Trophoblast cell (in vitro differentiated cells and primary cell): ENCODE data around the gene ADAMTS12.

Experiments
- DNase-seq, 2 donors: peaks; one replicate each; pipeline ENCODE4 v3.0.0-alpha.2; 2016
- H2AFZ ChIP-seq: 2 replicates; pipeline ENCODE4 v1.6.1; 2013; ENCODE audit warnings: low read length, moderate library complexity, mild to moderate bottlenecking; ENCODE audit not compliant: insufficient read depth, poor library complexity
- H2AK5ac ChIP-seq: 2 replicates; pipeline ENCODE4 v1.6.1; 2013; ENCODE audit warnings: mild to moderate bottlenecking, low read length
- H2BK120ac ChIP-seq: 2 replicates; pipeline ENCODE4 v1.6.1; 2013; ENCODE audit warnings: low read length, mild to moderate bottlenecking, moderate library complexity; ENCODE audit not compliant: insufficient read depth, poor library complexity
- H2BK12ac ChIP-seq: 2 replicates; pipeline ENCODE4 v1.6.1; 2013; ENCODE audit warnings: mild to moderate bottlenecking, low read length, moderate library complexity
- H2BK5ac ChIP-seq: 2 replicates; pipeline ENCODE4 v1.6.1; 2013; ENCODE audit warnings: low read length, low read depth, moderate library complexity, mild to moderate bottlenecking; ENCODE audit not compliant: poor library complexity
- H3K14ac ChIP-seq: 2 replicates; pipeline ENCODE4 v1.6.1; 2013; ENCODE audit warnings: mild to moderate bottlenecking, low read length
- H3K18ac ChIP-seq: 2 replicates; pipeline ENCODE4 v1.6.1; 2013; ENCODE audit warnings: mild to moderate bottlenecking, low read length
- H3K23ac ChIP-seq: 2 replicates; pipeline ENCODE4 v1.6.1; 2013; ENCODE audit warnings: low read length
- H3K27ac ChIP-seq: 2 replicates; pipeline ENCODE4 v1.5.1; 2013; ENCODE audit warnings: low read depth, mild to moderate bottlenecking, inconsistent platforms, low read length, moderate library complexity
- H3K27me3 ChIP-seq: 2 replicates; pipeline ENCODE4 v1.6.1; 2013; ENCODE audit warnings: inconsistent platforms, mild to moderate bottlenecking, low read length, moderate library complexity; ENCODE audit not compliant: insufficient read depth
- H3K36me3 ChIP-seq, 2 experiments: 1 replicate in 1 of 2; 2 replicates in 1 of 2; pipeline ENCODE4 v1.6.1; 2013; ENCODE audit warnings: low read length in 2 of 2, mild to moderate bottlenecking in 2 of 2, moderate library complexity in 1 of 2; ENCODE audit not compliant: insufficient read depth in 2 of 2, control insufficient read depth in 1 of 2
- H3K4ac ChIP-seq: 2 replicates; pipeline ENCODE4 v1.6.1; 2013; ENCODE audit warnings: low read depth, mild to moderate bottlenecking, low read length, moderate library complexity
- H3K4me1 ChIP-seq, 2 experiments: 1 replicate in 1 of 2; 2 replicates in 1 of 2; pipeline ENCODE4 v1.6.1; 2013; ENCODE audit warnings: low read length in 2 of 2, mild to moderate bottlenecking in 2 of 2, moderate library complexity in 1 of 2; ENCODE audit not compliant: insufficient read depth in 2 of 2, control insufficient read depth in 1 of 2
- H3K4me2 ChIP-seq: 2 replicates; pipeline ENCODE4 v1.6.1; 2013; ENCODE audit warnings: inconsistent platforms, mild to moderate bottlenecking, low read length, moderate library complexity
- H3K4me3 ChIP-seq: 2 replicates; pipeline ENCODE4 v1.5.1; 2013; ENCODE audit warnings: mild to moderate bottlenecking, low read depth, low read length, inconsistent platforms
- H3K79me1 ChIP-seq: one replicate; pipeline ENCODE4 v1.6.1; 2013; ENCODE audit warnings: low read length
- H3K79me2 ChIP-seq: 2 replicates; pipeline ENCODE4 v1.6.1; 2013; ENCODE audit warnings: low read length, mild to moderate bottlenecking; ENCODE audit not compliant: control insufficient read depth, insufficient read depth, poor library complexity
- H3K9ac ChIP-seq: 2 replicates; pipeline ENCODE4 v1.6.1; 2013; ENCODE audit warnings: mild to moderate bottlenecking, low read length
- H3K9me3 ChIP-seq: 2 replicates; pipeline ENCODE4 v1.6.1; 2013; ENCODE audit warnings: low read depth, mild to moderate bottlenecking, control low read depth, inconsistent platforms, low read length; ENCODE audit not compliant: insufficient read depth
- H4K12ac ChIP-seq: 2 replicates; pipeline ENCODE4 v1.6.1; 2013; ENCODE audit warnings: low read depth, mild to moderate bottlenecking, low read length, moderate library complexity
- H4K8ac ChIP-seq: 2 replicates; pipeline ENCODE4 v1.6.1; 2013; ENCODE audit warnings: low read depth, mild to moderate bottlenecking, low read length, moderate library complexity
- H4K91ac ChIP-seq: one replicate; pipeline ENCODE4 v1.6.1; 2013; ENCODE audit warnings: low read depth, mild to moderate bottlenecking, low read length, moderate library complexity
- WGBS: extraction: QIAGEN DNeasy Blood & Tissue Kit; methylation state at CpG from one replicate; pipeline ENCODE4 v1.1.7; 2013; ENCODE audit warnings: missing lambda C conversion rate; ENCODE audit not compliant: insufficient read length, insufficient coverage; ENCODE audit errors: extremely low coverage; 5-methylcytosine and 5-hydroxymethylcytosine counted together

ADAMTS12 gene

GRCh38 chr5:33842456-33842855 is 49.3 kb downstream of the ADAMTS12 start:
- Histone ChIP-seq H3K23ac (no peak overlapping the region), H2BK120ac (no peak overlapping the region), H3K36me3 (no peaks in the 10 kb centered on the region), H2AFZ (no peak overlapping the region), H4K12ac (no peak overlapping the region), H3K27me3 (no peaks in the 10 kb centered on the region), H3K4me3 (no peak overlapping the region), H2BK5ac (no peak overlapping the region), H3K4me1 (no peaks in the 10 kb centered on the region), H4K8ac (no peak overlapping the region), H4K91ac (no peak overlapping the region), H2BK12ac (no peak overlapping the region), H3K4ac (no peak overlapping the region), H3K18ac (no peak overlapping the region), H3K9me3 (no peaks in the 10 kb centered on the region), H2AK5ac (no peak overlapping the region), H3K14ac (no peak overlapping the region), H3K79me2 (no peaks in the 10 kb centered on the region), H3K9ac (no peak overlapping the region), H3K79me1 (no peaks in the 10 kb centered on the region), H3K27ac (no peak overlapping the region), H3K4me2 (no peak overlapping the region)
- DNase-seq = no peak
- no CpG with 5 or more reads among the region's 2 CpGs for WGBS

- H3K36me3 ChIP-seq = no peaks in the 10 kb centered on the region
- H3K4me3 ChIP-seq = no peak overlapping the region
- WGBS = no CpG with 5 or more reads among the region's 5 CpGs
- no peak overlapping the region for H3K18ac ChIP-seq
- H4K8ac ChIP-seq = no peak overlapping the region
- no peak overlapping the region for H3K27ac ChIP-seq
- no peak overlapping the region for H3K14ac ChIP-seq
- peak; percentile 47 to 57 for DNase-seq
- H3K9ac ChIP-seq = no peak overlapping the region
- no peak overlapping the region for H4K12ac ChIP-seq
- H3K9me3 ChIP-seq = no peaks in the 10 kb centered on the region
- no peaks in the 10 kb centered on the region for H3K27me3 ChIP-seq
- H2BK5ac ChIP-seq = no peak overlapping the region
- H3K4ac ChIP-seq = no peak overlapping the region
- no peak overlapping the region for H3K4me2 ChIP-seq
- no peaks in the 10 kb centered on the region for H3K4me1 ChIP-seq
- no peak overlapping the region for H2AK5ac ChIP-seq
- H3K23ac ChIP-seq = no peak overlapping the region
- no peak overlapping the region for H2BK12ac ChIP-seq
- no peak overlapping the region for H4K91ac ChIP-seq
- no peak overlapping the region for H2BK120ac ChIP-seq
- no peaks in the 10 kb centered on the region for H3K79me1 ChIP-seq
- no peak overlapping the region for H2AFZ ChIP-seq
- no peaks in the 10 kb centered on the region for H3K79me2 ChIP-seq
Observed at GRCh38 chr5:33841891-33842290, 49.9 kb downstream of the ADAMTS12 start.

GRCh38 chr5:33840927-33841547 is 50.8 kb downstream of the ADAMTS12 start:
- H2AFZ ChIP-seq = no peak overlapping the region
- no peaks in the 10 kb centered on the region for H3K9me3 ChIP-seq
- no peak overlapping the region for H3K14ac ChIP-seq
- H3K23ac ChIP-seq = no peak overlapping the region
- no peak overlapping the region for H4K91ac ChIP-seq
- H4K8ac ChIP-seq = no peak overlapping the region
- no peak overlapping the region for H2BK120ac ChIP-seq
- no peak overlapping the region for H3K4me2 ChIP-seq
- DNase-seq = no peak
- H4K12ac ChIP-seq = no peak overlapping the region
- H3K4me1 ChIP-seq = no peaks in the 10 kb centered on the region
- no peaks in the 10 kb centered on the region for H3K79me2 ChIP-seq
- H2AK5ac ChIP-seq = no peak overlapping the region
- no peak overlapping the region for H3K9ac ChIP-seq
- H2BK5ac ChIP-seq = no peak overlapping the region
- no peaks in the 10 kb centered on the region for H3K27me3 ChIP-seq
- H3K18ac ChIP-seq = no peak overlapping the region
- H3K4ac ChIP-seq = no peak overlapping the region
- H3K27ac ChIP-seq = no peak overlapping the region
- H3K4me3 ChIP-seq = no peak overlapping the region
- H3K79me1 ChIP-seq = no peaks in the 10 kb centered on the region
- no peak overlapping the region for H2BK12ac ChIP-seq
- H3K36me3 ChIP-seq = no peaks in the 10 kb centered on the region

- no peak overlapping the region for H3K4ac ChIP-seq
- H2BK5ac ChIP-seq = no peak overlapping the region
- no peaks in the 10 kb centered on the region for H3K36me3 ChIP-seq
- WGBS = no CpG with 5 or more reads among the region's 4 CpGs
- H3K14ac ChIP-seq = no peak overlapping the region
- no peak overlapping the region for H3K18ac ChIP-seq
- no peaks in the 10 kb centered on the region for H3K9me3 ChIP-seq
- H3K79me1 ChIP-seq = no peaks in the 10 kb centered on the region
- no peaks in the 10 kb centered on the region for H3K27me3 ChIP-seq
- no peak overlapping the region for H4K91ac ChIP-seq
- H4K12ac ChIP-seq = no peak overlapping the region
- no peak overlapping the region for H2AK5ac ChIP-seq
- no peak overlapping the region for H2BK12ac ChIP-seq
- no peak overlapping the region for H3K23ac ChIP-seq
- no peak for DNase-seq
- H3K9ac ChIP-seq = no peak overlapping the region
- H3K4me1 ChIP-seq = no peaks in the 10 kb centered on the region
- no peaks in the 10 kb centered on the region for H3K79me2 ChIP-seq
- H4K8ac ChIP-seq = no peak overlapping the region
- H3K4me2 ChIP-seq = no peak overlapping the region
- no peak overlapping the region for H2AFZ ChIP-seq
- H2BK120ac ChIP-seq = no peak overlapping the region
- no peak overlapping the region for H3K4me3 ChIP-seq
- H3K27ac ChIP-seq = no peak overlapping the region
Observed at GRCh38 chr5:33837301-33837700, 54.5 kb downstream of the ADAMTS12 start.
